HCT116 (cell line): Measurements from ENCODE around the gene MXD1.

Experiments used
- CEBPB ChIP-seq: IDR thresholded peaks from 2 replicates; pipeline ENCODE4 v1.6.1; 2012; ENCODE audit warnings: low read depth
- CTCF ChIP-seq, 3 experiments: fragments of 200-600 bp in 1 of 3; sonication (generic) in 1 of 3; IDR thresholded peaks in 2 of 3; conservative IDR thresholded peaks in 1 of 3; 2 replicates each; pipeline ENCODE4 v1.5.1; 2012 to 2017; ENCODE audit warnings: low read depth in 2 of 3, low read length in 2 of 3, antibody characterized with exemption in 1 of 3, borderline replicate concordance in 1 of 3, control low read depth in 1 of 3, mild to moderate bottlenecking in 1 of 3, mixed read lengths in 1 of 3, mixed run types in 1 of 3, moderate library complexity in 1 of 3; ENCODE audit not compliant: insufficient read depth in 1 of 3
- EGR1 ChIP-seq: IDR thresholded peaks from 2 replicates; pipeline ENCODE4 v1.6.1; 2012; ENCODE audit warnings: low read depth
- ELF1 ChIP-seq: IDR thresholded peaks from 2 replicates; pipeline ENCODE4 v1.6.1; 2012; ENCODE audit warnings: low read depth, borderline replicate concordance
- EZH2 ChIP-seq: fragments of 200-600 bp; sonication (generic); IDR thresholded peaks from 2 replicates; pipeline ENCODE4 v1.6.1; 2017; ENCODE audit warnings: antibody characterized with exemption, mixed run types
- EZH2phosphoT487 ChIP-seq: fragments of 200-600 bp; IDR thresholded peaks from 2 replicates; pipeline ENCODE4 v1.6.1; 2018; ENCODE audit warnings: antibody characterized with exemption, borderline replicate concordance
- JUND ChIP-seq: IDR thresholded peaks from 2 replicates; pipeline ENCODE4 v1.6.1; 2012
- MAX ChIP-seq: IDR thresholded peaks from 2 replicates; pipeline ENCODE4 v1.6.1; 2012
- POLR2A ChIP-seq: IDR thresholded peaks from 2 replicates; pipeline ENCODE4 v1.7.0; 2011; ENCODE audit warnings: borderline replicate concordance; ENCODE audit not compliant: insufficient read depth, insufficient read length; ENCODE audit errors: extremely low read depth
- POLR2AphosphoS5 ChIP-seq: IDR thresholded peaks from 2 replicates; pipeline ENCODE4 v1.6.1; 2011; ENCODE audit warnings: mild to moderate bottlenecking, low read depth, low read length, moderate library complexity
- RAD21 ChIP-seq: IDR thresholded peaks from 2 replicates; pipeline ENCODE4 v1.6.1; 2012; ENCODE audit warnings: low read depth, mild to moderate bottlenecking
- SIN3A ChIP-seq: IDR thresholded peaks from 2 replicates; pipeline ENCODE4 v1.6.1; 2012; ENCODE audit warnings: low read depth
- SP1 ChIP-seq: IDR thresholded peaks from 2 replicates; pipeline ENCODE4 v1.6.1; 2012; ENCODE audit warnings: low read depth
- YY1 ChIP-seq: IDR thresholded peaks from 2 replicates; pipeline ENCODE4 v1.6.1; 2011; ENCODE audit warnings: low read length, low read depth, moderate library complexity, mild to moderate bottlenecking; ENCODE audit not compliant: insufficient replicate concordance; ENCODE audit errors: extremely low read depth

- TF ChIP-seq CTCF (IDR thresholded peaks at IDR 0.05 in 2 of 3, conservative IDR thresholded peaks at IDR 0.05 in 1 of 3; ENCODE audit: borderline replicate concordance in 1 of 3, insufficient read depth in 1 of 3, low read depth in 2 of 3, low read length in 2 of 3) (no peak), POLR2A (no peak), ELF1 (no peak), EZH2phosphoT487 (no peak), POLR2AphosphoS5 (no peak), MAX (no peak), RAD21 (no peak), EZH2 (no peak), SIN3A (no peak), CEBPB (no peak), YY1 (no peak), SP1 (no peak), EGR1 (no peak), JUND (no peak)
These were observed 8.2 kb downstream of the MXD1 start for GRCh38 chr2:69923116-69923515.
